ENCODE results near the gene ANKRD34A. TPM values are rescaled to one million over a fixed set of nuclear protein-coding genes. Genes with fewer than 3 reads are reported as not detected.
A peak's percentile ranks its signal among the peaks of the same experiment; 100 is the strongest.

Gene ANKRD34A
- total RNA-seq, 1 experiment from 2014 or later = 1.1 TPM

GRCh38 chr1:145985502-145986439 lies 21.4 kb upstream of the ANKRD34A start (continued):
- TF ChIP-seq ZBTB33 (IDR thresholded peaks at IDR 0.05; ENCODE audit: extremely low read depth, insufficient replicate concordance, low read length) (no peak), POLR2A (IDR thresholded peaks at IDR 0.05; ENCODE audit: borderline replicate concordance, extremely low read depth, insufficient read depth, insufficient read length) (no peak), ELF1 (IDR thresholded peaks at IDR 0.05; ENCODE audit: borderline replicate concordance, low read depth) (no peak), SRF (IDR thresholded peaks at IDR 0.05; ENCODE audit: low read depth) (peak; percentile 91), MAX (IDR thresholded peaks at IDR 0.05) (no peak), SP1 (IDR thresholded peaks at IDR 0.05; ENCODE audit: low read depth) (peak; percentile 58; the same call in 1 of the 2 replicates), CBX3 (IDR thresholded peaks at IDR 0.05; ENCODE audit: low read depth) (peak; percentile 44; the same call in 1 of the 2 replicates), YY1 (IDR thresholded peaks at IDR 0.05; ENCODE audit: extremely low read depth, insufficient replicate concordance, low read depth, low read length) (no peak), TCF7L2 (IDR thresholded peaks at IDR 0.05; ENCODE audit: borderline replicate concordance, extremely low read depth, insufficient read depth, insufficient read length) (no peak), SIN3A (IDR thresholded peaks at IDR 0.05; ENCODE audit: low read depth) (no peak), POLR2AphosphoS5 (IDR thresholded peaks at IDR 0.05; ENCODE audit: low read depth, low read length) (peak; percentile 29; the same call in 1 of the 2 replicates), ZFX (IDR thresholded peaks at IDR 0.05) (no peak), RAD21 (IDR thresholded peaks at IDR 0.05; ENCODE audit: low read depth) (no peak)

All from HCT116 (cell line).